Amniotic stem cell (primary cell): ENCODE measurements around the gene ACACA.
"Not testable (repeated sequence)": the region's sequence is repeated elsewhere in the genome, so short reads cannot be mapped to it uniquely, and the experiment has no call there.

Experiments used
- DNase-seq: peaks from one replicate; lab custom pipeline; 2025; lab: John Stamatoyannopoulos, UW

Gene ACACA

DNA sequence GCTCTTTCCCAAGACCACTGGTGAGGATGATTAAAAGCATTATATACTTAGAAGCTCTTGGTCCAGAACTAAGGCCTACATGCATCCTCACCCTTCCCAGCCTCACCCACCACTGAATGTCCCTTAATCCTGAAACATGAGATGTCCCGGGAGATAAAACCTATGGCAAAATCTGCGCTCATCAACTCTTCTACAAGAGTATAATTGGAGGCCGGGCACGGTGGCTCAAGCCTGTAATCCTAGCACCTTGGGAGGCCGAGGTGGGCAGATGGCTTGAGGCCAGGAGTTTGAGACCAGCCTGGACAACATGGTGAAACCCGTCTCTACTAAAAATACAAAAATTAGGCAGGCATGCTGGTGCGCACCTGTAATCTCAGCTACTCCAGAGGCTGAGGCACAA, 13.3 kb downstream of the ACACA start:
- no peak for DNase-seq

DNA sequence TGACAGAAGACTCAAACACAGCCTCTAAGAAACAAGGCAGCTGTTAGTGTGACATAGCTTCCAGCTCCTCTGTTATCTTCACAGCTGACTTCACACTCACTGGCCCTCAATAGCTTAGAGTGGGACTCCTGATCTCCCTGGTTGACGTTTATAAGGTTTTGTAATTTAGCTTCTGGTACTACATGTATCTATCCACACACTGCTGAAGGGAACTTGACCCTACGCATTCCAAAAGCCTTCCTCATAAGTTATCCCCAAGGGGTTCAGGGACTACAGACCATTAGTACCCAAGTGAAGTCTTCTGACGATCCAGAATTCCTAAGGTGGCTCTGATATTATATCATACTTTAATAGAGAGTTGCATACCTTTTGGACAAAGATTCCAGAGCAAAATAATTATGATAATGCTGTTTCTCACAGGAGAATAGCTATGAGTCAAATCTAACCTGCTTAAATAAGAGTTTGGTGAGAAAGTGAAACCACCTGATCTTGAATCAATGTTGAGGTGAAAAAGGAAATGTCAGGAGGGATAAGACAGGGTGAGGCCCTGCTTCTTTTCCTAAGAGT, 14.5 kb downstream of the ACACA start:
- DNase-seq, result peak; percentile 35

DNA sequence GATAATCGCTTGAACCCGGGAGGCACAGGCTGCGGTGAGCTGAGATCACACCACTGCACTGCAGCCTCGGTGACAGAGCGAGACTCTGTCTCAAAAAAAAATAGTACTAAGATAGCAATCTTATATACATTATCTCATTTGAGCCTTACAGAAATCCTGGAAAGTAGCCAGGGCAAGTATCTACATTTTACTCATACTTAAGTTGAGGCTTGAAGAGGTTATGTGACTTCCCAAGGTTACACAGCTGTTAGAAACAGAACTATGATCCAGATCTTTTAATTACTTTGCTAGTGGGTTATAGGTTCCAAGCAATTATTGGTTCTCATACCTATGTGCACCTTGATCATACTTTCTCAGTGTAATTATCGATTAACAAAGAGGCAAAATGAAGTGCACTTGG, 15.5 kb downstream of the ACACA start:
- DNase-seq, result no peak

DNA sequence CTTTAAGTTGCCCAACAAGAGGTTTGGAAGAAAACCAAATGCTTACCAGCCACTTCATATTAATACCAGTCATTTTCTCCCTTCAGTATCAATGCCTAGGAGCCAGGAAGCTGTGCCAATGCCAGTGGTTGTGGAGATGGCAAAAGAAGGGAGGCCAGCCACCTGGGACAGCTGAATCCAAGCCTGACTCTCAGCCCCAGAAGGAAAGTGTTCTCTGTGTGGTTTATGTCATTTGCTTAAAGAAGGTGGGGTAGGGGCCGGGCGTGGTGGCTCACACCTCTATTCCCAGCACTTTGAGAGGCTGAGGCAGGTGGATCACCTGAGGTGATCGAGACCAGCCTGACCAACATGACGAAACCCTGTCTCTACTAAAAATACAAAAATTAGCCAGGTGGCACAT, 17.5 kb downstream of the ACACA start:
- DNase-seq, result no peak

DNA sequence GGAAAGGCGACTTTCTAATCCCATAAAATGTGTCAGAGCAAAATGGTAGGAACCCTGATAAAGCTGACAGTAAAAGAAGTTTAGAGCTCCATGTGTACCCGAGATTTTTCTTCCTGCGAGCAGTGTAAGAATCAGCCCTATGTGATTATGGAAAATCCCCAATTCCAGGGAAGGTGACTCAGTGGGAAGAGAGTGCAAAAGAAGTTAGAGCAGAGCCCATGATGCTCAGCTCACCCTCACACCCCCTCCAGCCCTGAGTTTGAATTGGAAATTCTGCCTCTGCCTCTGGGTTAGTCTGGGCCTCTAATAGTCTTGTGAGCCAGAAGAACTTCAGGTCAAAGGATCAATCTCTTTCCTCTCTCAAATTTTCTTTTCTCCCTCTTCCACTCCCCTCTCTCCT, 18.4 kb downstream of the ACACA start:
- peak; percentile 34 for DNase-seq

DNA sequence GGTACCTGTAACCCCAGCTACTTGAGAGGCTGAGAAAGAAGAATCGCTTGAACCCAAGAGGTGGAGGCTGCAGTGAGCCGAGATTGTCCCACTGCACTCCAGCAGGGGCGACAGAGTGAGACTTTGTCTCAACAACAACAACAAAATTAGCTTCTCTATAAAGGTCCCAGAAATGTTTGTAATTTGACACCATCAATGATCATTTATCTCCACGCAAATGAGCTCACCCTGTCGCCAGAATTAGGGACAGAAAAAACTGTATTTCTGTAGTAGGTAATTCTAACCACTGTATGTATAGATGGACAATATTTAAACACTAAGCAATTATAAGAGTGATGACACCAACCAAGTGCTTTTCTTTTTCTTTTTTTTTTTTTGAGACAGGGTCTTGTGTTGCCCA, 20.2 kb downstream of the ACACA start:
- no peak for DNase-seq

DNA sequence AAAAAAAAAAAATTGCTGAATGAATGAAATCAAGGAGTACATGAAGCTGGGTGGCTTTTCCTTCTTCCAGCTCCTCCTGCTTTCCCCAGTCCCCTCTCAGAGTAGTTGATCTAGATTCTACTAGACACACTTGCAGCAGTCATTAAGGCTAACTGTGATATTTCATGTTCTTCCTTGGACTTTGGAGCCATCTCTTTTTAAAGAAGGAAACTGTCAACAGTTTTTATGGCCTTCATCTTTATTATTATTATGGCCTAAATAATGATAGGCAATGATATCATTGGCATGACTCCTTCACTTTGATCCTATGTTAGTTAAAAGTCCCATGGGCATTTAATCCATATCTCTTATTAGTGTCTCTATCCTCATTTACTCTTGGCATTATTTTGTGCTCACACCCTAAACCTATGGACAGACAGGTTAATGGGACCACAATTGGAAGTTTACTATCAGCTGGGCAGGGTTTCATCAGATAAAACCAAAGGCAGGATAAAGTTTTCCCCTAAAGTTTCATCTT, 21.1 kb downstream of the ACACA start:
- no peak for DNase-seq

DNA sequence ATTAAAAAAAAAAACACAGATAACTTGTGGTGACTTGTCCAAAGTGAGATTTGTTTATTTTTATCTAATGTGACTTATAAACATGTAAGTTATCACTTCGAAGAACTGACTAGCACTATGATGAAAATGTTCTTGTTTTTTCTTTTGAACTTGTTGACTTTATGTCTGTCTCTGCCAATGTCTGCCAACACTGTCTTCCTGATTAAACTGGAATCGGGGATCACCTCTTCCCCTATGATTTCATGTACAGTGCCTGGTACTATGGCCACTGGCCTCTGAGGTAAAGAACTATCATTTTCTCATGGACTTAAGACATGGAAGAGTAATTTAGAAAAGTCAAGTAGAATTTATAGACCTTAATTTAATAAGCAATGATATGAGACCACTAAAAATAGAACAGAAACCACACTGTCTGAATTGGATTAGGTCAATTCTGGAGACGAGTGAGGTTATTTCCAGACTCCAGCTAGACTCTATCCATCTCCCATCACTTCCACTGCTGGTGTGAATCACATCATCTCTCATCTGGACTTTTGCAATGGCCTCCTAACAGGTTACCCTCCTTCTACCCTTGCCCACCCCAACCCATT, 22.0 kb downstream of the ACACA start:
- DNase-seq, result no peak

DNA sequence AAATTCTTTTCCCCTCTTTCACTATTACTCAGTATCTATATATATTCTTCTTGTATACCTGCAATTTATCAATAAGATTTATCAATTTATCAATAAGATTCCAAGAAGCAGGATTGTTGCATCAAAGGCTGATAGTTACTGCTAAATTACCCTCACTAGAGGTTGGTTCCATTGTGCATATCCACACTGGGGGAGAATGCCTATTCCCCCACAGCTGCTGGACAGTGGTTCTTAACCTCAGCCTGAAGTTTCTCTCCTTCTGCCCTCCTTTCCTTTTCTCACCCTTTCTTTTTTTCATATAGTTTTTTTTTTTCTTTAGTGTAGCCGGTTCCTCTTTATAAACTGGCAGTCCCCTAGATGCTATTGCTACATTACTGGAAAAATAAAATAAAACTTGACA, 24.6 kb downstream of the ACACA start:
- no peak for DNase-seq

DNA sequence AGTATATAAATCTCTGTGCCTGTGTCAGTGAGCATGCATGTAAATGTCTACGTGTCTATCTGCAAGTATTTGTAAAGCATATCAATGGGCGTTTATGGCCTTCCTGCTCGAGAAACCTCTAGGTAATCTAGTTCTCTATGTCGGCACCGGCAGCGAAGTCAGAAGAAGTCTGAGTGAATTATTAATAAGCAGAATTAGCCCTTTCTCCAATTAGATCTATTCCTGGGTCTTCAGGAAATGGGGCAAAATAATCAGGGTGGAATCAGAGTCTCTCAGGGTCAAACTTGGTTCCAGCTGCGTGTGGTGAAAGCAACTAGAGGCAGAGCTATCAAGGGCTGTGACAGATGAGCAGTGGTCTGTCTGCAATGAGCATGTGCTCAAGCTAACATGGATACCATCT, 30.9 kb downstream of the ACACA start, which contains the start of gene C17orf78:
TSS of gene C17orf78 (plus strand) at position 280 of the 400 bp plus-strand sequence. CDS start at position 388, 108 bp downstream.
- no peak for DNase-seq

DNA sequence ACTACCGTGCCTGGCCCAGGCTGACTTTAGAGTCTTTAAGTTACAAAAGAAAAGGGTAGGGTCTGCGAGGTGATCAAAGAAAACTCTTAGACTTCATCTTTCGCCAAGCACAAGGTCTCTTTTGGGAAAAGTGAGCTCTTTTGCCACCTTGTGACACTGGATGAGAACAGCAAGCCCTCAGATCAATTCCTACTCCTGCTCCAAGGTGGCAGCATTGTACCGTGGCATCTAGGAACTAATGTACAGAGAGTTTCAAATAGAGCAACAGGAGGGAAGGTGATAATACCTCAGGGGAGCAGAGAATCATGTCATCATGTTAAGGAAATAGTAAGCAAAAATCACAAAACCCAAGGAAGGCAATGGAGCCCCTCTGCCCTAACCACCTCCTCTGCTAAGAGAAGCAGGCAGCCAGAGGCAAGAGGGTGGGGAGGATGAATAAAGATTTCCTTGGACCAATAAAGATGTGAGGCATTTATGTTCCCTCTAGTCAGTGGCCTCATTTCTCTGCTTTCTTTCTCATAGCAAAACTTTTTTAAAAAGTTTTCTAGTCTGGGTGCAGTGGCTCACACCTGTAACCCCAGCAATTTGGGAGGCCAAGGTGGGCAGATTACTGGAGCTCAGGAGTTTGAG, 33.0 kb downstream of the ACACA start:
- DNase-seq, result peak; percentile 69

DNA sequence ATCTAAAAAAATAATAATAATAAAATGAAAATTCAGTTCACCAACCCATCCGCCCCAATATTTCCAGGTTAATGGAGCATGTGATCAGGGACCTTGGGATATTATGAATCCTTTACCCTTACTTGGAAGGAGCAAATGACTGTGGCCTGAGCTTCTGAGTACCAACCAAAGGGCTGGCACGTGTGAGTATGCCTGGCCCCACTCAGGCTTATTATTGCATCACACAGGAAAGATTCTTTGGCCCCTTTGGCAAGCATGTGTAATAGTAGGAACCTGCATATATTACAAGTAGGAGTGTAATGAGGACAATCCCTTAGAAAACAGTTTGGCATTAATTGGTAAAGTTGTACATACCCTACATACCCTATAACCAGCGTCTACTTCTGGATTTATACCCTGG, 38.1 kb downstream of the ACACA start:
- no peak for DNase-seq

DNA sequence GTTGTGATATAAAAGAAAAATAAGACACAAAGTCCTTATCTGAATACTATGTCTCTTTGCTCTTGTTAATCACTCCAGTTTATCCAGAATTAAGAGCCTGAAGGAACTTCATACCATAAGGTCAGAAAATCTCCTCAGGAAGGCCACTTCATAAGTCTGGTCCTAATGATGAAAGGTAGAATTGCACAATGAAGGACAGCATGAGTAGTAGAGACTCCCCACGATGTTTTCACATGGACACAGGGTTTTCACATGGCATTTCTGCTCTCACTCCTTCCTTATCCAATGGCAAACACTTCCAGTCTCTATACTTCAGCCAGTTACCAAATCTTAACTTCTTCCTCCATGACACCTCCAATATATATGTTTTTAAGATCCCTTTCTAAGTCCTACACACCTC, 41.0 kb downstream of the ACACA start:
- no peak for DNase-seq

DNA sequence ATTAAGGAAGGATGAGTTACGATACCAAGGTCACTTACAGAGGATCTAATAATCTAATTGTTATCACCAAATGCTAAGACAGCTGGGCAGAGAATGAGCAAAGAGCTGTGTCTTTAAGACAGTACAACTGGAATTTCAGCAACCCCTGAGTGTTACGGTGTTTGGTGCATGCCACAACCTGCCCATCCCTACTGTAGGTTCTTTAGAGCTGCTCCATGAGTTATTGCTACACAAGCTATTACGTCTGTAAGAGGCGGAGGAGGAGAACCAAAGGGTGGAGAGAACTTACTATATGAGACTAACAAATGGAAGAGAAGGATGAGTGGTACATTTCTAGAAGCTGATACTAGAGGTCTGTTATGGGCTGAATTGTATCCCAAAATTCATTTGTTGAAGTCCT, 45.1 kb downstream of the ACACA start:
- no peak for DNase-seq

DNA sequence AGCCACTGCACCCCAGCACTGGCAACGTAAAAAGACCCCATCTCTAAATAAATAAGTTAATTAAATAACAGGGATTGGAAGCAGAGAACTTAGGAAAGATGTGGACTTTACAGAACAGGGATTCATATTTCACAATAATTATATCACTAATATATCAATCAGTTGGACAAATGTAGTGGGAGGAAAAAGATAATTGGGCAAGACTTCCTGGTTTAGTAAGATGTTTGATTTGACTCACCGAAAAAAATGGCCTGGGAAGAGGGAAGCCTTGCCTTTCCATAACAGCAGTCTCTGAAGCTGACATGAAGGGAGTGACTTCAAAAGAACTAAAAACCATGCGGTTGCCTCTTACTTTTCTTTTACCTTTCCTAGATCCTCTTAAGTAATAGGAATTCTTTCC, 46.0 kb downstream of the ACACA start:
- DNase-seq, result no peak

DNA sequence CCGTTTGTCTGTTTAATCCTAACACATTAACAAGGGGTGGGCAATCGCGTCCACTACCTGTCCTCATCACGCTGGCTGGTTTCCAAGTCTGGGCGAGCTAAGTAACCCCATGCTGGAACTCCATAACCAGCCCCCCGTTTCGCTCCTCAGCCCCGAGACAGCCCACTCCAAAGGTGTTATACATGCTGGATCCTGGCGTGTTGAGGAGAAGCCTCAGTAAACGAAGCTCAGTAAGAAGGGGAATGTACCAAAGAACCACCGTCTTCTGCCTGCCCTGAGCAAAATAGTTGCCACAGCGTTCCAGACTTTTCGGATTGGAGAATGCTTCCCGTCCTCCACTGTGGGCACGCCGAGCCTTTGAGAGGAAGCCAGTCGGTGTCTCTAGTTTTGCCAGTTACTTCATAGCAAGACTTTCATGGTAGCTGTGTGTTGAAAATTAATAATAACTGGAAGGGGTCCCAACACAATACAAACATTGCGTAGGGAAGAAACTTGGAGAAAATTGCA, 46.9 kb downstream of the ACACA start:
- DNase-seq, result peak; percentile 17

DNA sequence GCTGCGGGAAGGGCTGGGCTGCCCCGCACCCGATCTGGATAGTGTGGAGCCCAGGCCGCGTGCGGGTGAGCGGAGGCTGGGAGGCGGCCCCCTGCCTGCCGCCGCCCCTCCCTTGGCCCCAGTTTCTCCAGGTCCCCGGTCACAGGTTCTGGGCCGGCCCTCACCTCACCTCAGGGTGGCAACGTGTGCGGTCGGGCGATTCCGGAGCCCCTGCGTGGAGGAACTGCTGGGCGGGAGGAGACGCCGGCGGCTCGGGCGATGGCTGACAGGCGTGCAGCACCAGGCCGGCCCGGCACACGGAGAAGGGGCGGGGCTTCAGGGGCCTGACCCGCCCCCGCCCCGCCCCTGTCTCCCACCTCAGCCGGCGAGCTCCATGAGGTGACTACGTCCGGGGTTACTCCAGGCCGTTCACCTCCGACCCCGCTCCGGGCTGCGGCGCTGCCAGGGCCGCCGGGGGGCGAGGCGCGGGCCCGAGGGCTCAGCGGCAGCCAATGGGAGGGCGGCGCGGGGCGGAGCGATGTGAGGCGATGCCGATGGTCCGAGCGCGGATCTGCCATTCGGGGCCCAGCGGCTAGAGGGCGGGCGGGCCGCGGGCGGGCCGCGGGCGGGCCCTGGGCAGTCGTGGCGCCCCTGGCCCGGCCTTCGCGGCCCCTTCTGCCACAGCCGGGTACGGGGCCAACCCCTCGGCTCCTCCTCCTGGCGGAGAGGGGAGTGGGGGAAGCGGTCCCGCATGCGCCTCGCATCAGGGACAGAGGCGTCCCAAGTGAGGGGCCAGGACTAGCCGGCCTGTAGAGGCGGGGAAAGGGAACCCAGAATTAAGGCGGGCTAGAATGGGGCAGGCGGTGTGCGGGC, 47.6 kb downstream of the ACACA start:
- peak; percentile 95 for DNase-seq

DNA sequence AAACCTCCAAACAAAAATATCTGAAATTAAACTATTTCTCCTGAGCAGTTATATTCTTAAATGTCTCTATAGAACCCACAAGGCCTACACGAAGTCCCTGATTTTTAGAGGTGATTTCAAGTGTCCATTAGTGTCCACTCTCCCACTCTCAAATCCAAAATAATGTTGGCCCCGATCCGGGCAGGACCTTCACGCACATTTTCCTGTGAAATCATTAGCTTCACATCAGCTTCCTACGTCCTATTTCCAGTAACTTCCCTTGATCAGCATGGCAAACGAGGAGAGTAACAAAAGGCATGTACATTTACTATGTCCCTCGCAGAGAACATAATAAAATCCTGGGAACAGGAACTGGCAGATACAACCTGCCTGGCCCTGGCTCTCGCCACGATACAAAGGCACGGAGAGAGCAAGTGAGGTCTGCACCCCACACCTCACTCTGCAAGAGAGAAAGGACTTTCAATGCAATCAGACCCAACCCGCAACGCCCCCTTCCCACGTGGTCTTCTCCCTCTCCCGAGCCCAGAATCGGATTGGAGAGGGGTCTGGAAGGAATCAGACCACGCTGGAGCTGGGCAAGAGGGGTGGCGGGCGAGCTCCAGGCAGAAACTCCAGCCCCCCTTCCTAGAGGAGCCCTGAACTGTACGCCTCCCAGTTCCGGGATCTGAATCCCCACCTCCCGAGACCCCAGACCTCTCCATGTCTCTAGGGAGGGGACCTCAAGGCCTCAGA, 48.4 kb downstream of the ACACA start:
- peak; percentile 13 for DNase-seq

DNA sequence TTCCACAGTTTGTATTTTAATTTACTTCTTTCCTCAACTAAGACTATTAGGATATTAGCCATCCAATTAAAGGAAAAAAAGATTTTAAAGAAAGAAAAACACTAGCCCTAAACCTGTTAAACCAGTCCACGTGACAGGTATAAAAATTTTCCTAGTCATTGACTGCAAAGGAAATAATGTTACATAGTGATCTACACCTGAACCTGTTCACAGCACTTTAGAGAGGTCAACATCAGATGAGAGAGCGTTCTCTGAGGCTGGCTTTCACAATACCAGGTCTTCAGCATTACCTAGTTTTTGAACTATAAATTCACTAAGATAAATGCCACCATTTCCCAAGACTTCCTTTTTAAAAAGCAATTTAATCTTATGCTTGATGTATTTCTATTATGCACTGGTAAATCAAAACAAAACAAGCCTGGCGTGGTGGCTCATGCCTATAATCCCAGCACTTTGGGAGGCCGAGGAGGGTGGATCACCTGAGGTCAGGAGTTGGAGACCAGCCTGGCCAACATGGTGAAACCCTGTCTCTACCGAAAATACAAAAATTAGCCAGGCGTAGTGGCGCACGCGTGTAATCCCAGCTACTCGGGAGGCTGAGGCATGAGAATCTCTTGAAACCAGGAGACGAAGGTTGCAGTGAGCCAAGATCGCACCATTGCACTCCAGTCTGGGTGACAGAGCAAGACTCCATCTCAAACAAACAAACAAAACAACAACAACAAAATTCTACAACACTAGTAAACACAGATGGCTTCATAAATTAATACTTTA, 49.7 kb downstream of the ACACA start:
- not testable (repeated sequence) for DNase-seq

DNA sequence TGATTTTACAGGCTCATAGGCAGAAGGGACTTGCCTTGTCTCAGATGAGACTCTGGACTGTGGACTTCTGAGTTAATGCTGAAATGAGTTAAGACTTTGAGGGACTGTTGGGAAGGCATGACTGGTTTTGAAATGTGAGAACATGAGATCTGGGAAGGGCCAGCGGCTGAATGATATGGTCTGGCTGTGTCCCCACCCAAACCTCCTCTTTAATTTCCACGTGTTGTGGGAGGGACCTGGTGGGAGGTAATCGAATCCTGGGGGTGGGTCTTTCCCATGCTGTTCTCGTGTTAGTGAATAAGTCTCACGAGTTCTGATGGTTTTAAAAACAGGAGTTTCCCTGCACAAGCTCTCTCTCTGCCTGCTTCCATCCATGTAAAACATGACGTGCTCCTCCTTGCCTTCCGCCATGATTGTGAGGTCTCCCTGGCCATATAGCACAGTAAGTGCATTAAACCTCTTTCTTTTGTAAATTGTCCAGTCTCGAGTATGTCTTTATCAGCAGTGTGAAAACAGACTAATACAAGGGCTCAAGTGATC, 59.7 kb downstream of the ACACA start:
- DNase-seq, result not testable (repeated sequence)

DNA sequence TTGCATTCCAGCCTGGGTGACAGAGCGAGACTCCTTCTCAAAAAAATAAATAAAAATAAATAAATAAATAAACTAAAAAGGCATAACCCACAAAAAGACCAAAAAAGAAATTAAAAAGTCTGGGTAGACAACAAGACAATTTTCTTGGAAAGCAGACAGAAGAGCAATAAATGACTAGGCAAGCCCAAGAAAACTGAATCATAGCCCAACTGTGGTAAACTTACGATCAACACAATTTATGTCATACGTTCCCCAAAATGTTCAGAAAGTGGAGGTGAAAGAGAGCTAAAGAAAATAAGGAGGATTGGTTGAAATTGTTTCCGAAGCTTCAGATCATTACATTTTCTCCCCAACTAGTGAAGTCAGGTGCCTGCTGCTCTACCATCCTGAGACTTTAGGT, 62.1 kb downstream of the ACACA start:
- DNase-seq, result no peak
